Testis (tissue), 3 donors: ENCODE data around the gene PPP1R13B. TPM values are rescaled to one million over a fixed set of nuclear protein-coding genes. Genes with fewer than 3 reads are reported as not detected.
"Not testable (repeated sequence)": the region's sequence is repeated elsewhere in the genome, so short reads cannot be mapped to it uniquely, and the experiment has no call there.

Experiments
- DNase-seq: peaks from one replicate; pipeline ENCODE4 v3.0.0-alpha.2; 2019
- H3K27ac ChIP-seq, 2 donors: fragments of 200-600 bp; sonication (generic); one replicate each; pipeline ENCODE4 v1.5.1; 2019
- H3K27me3 ChIP-seq: fragments of 200-600 bp; sonication (generic); one replicate; pipeline ENCODE4 v1.5.1; 2019
- H3K36me3 ChIP-seq: fragments of 200-600 bp; sonication (generic); one replicate; pipeline ENCODE4 v1.5.1; 2017; ENCODE audit warnings: low read depth; ENCODE audit errors: missing control alignments
- H3K4me1 ChIP-seq: fragments of 200-600 bp; sonication (generic); one replicate; pipeline ENCODE4 v1.5.1; 2019
- H3K4me3 ChIP-seq, 2 donors: fragments of 200-600 bp; sonication (generic); one replicate each; pipeline ENCODE4 v1.5.1; 2017 to 2019
- H3K9me3 ChIP-seq: fragments of 200-600 bp; sonication (generic); one replicate; pipeline ENCODE4 v1.5.1; 2017
- POLR2A ChIP-seq: fragments of 450-650 bp; IDR thresholded peaks from one replicate; pipeline ENCODE4 v1.6.1; 2017; ENCODE audit warnings: antibody characterized with exemption, mild to moderate bottlenecking, moderate library complexity
- WGBS, 2 donors: methylation state at CpG; one replicate each; pipeline ENCODE4 v1.1.5; 2018; 5-methylcytosine and 5-hydroxymethylcytosine counted together
- intact Hi-C: fragments of 100-400 bp; cut with DNase I; formaldehyde crosslinking; loops from one replicate; pipeline ENCODE4 v1.15.1; 2023; ENCODE audit warnings: low total_unique reads
- polyA plus RNA-seq: library from polyadenylated mRNA; stranded (reverse); fragments of 350-450 nt; fragmentation: Illumina TruSeq; extraction: RNeasy Lipid Tissue Mini Kit (QIAGEN cat#74804); gene quantifications from one replicate; pipeline ENCODE4 v1.2.3, GENCODE V29; 2014; ENCODE audit warnings: low read depth, low replicate concordance; ENCODE audit not compliant: insufficient read depth
- total RNA-seq, 2 donors: library from RNA; depleted of rRNA; stranded (reverse); fragments of >200 nt; gene quantifications; one replicate each; pipeline ENCODE4 v1.2.3, GENCODE V29; 2016
- TF ChIP-seq, protein P1 (sequence below), 3 experiments: fragments of 450-650 bp in 2 of 3; fragments of 200-600 bp in 1 of 3; sonication (generic) in 1 of 3; IDR thresholded peaks; one replicate each; pipeline ENCODE4 v1.5.1; 2016 to 2019; ENCODE audit warnings: antibody characterized with exemption in 3 of 3, mild to moderate bottlenecking in 2 of 3, moderate library complexity in 1 of 3

PPP1R13B gene
- total and polyA plus RNA-seq, 3 donors from 2014 or later, result 73.1 to 89.2 (median 82.4) TPM

DNA sequence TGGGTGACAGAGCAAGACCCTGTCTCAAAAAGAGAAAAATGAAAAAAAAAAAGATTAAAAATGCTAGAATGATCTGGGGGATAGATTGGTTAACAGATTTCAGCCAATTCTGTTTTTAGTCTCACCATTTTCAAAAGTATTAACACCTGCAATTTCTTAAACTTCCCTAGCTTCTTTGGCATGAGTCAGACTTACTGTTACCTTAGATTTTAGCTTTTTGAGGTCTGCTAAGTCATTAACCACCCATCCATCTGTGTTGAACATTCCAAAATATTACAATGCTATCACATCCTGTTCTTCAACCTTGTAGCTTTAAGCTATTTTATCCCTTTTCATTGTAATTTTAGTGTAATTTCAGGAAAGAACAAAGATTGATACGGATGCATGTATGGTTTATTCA is 59.3 kb downstream of the PPP1R13B start:
- intact Hi-C loops, result no loop called here
- H3K36me3 ChIP-seq, result no peaks in the 10 kb centered on the region
- H3K9me3 ChIP-seq, result no peaks in the 10 kb centered on the region
- no peak overlapping the region for H3K4me3 ChIP-seq
- H3K27me3 ChIP-seq, result no peaks in the 10 kb centered on the region
- H3K4me1 ChIP-seq, result no peaks in the 10 kb centered on the region
- TF ChIP-seq, protein P1, sequence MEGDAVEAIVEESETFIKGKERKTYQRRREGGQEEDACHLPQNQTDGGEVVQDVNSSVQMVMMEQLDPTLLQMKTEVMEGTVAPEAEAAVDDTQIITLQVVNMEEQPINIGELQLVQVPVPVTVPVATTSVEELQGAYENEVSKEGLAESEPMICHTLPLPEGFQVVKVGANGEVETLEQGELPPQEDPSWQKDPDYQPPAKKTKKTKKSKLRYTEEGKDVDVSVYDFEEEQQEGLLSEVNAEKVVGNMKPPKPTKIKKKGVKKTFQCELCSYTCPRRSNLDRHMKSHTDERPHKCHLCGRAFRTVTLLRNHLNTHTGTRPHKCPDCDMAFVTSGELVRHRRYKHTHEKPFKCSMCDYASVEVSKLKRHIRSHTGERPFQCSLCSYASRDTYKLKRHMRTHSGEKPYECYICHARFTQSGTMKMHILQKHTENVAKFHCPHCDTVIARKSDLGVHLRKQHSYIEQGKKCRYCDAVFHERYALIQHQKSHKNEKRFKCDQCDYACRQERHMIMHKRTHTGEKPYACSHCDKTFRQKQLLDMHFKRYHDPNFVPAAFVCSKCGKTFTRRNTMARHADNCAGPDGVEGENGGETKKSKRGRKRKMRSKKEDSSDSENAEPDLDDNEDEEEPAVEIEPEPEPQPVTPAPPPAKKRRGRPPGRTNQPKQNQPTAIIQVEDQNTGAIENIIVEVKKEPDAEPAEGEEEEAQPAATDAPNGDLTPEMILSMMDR (IDR thresholded peaks at IDR 0.05), result no peak
- TF ChIP-seq POLR2A, result no peak
- WGBS, 2 donors, result 73 to 83% methylated on average over 1 of the region's 1 CpG
- no peak for DNase-seq
- H3K27ac ChIP-seq, result no peak overlapping the region

GRCh38 chr14:103782376-103782775 is 65.0 kb downstream of the PPP1R13B start:
- H3K4me1 ChIP-seq, result no peaks in the 10 kb centered on the region
- TF ChIP-seq, protein P1 (IDR thresholded peaks at IDR 0.05), result no peak
- no peak for TF ChIP-seq POLR2A
- no peak overlapping the region for H3K4me3 ChIP-seq
- no peaks in the 10 kb centered on the region for H3K36me3 ChIP-seq
- no peaks in the 10 kb centered on the region for H3K9me3 ChIP-seq
- H3K27ac ChIP-seq, result no peak overlapping the region
- no peak for DNase-seq
- intact Hi-C loops, result no loop called here
- WGBS, 2 donors, result 44 to 89% methylated on average over 2 of the region's 2 CpGs
- H3K27me3 ChIP-seq, result no peaks in the 10 kb centered on the region

DNA sequence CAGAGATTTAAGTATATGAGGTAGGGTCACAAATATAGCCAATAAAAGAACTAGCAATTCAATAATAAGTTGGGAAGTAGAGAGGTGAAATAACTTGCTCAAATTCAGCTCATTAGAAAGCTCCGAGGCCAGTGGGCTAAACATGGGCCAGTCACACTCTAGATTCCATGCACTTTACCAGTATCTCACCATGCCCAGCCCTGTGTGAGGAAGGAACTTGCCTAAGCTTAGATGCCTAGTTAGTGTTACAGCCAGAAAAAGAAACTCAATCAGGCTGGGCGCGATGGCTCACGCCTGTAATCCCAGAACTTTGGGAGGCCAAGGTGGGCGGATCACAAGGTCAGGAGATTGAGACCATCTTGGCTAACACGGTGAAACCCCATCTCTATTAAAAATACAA is 71.1 kb downstream of the PPP1R13B start:
- 95 to 96% methylated on average over 6 of the region's 6 CpGs for WGBS, 2 donors
- H3K4me3 ChIP-seq, intact Hi-C loops, H3K9me3 ChIP-seq, DNase-seq, H3K27me3 ChIP-seq, H3K36me3 ChIP-seq, H3K27ac ChIP-seq, H3K4me1 ChIP-seq: not testable (repeated sequence)

- intact Hi-C loops, result no loop called here
- H3K4me3 ChIP-seq, result no peak overlapping the region
- H3K4me1 ChIP-seq, result peaks cover 3% of the 10 kb centered on the region
- no peaks in the 10 kb centered on the region for H3K27me3 ChIP-seq
- no peak for TF ChIP-seq POLR2A
- TF ChIP-seq, protein P1 (IDR thresholded peaks at IDR 0.05), result no peak
- DNase-seq, result peak; percentile 43
- WGBS, 2 donors, result 73 to 82% methylated on average over 7 of the region's 7 CpGs
- H3K27ac ChIP-seq, result no peak overlapping the region
- H3K9me3 ChIP-seq, result no peaks in the 10 kb centered on the region
- H3K36me3 ChIP-seq, result no peaks in the 10 kb centered on the region
Measured at GRCh38 chr14:103775506-103775905, 71.9 kb downstream of the PPP1R13B start.

GRCh38 chr14:103773521-103773920 is 73.9 kb downstream of the PPP1R13B start:
- Histone ChIP-seq H3K36me3 (no peaks in the 10 kb centered on the region), H3K27me3 (no peaks in the 10 kb centered on the region), H3K9me3 (no peaks in the 10 kb centered on the region), H3K4me1 (peaks cover 3% of the 10 kb centered on the region), H3K4me3 (no peak overlapping the region), H3K27ac (no peak overlapping the region)
- DNase-seq, result no peak
- 52 to 56% methylated on average over 2 of the region's 2 CpGs for WGBS, 2 donors
- intact Hi-C loops, result no loop called here
- TF ChIP-seq POLR2A, result no peak
- TF ChIP-seq, protein P1 (IDR thresholded peaks at IDR 0.05), result no peak
